ENCODE results near the gene PAPSS1. TPM values are rescaled to one million over a fixed set of nuclear protein-coding genes. Genes with fewer than 3 reads are reported as not detected.

The PAPSS1 gene
- total RNA-seq, 1 experiment from 2014 or later: 83.6 TPM

GRCh38 chr4:107586371-107586770 lies 133.7 kb downstream of the PAPSS1 start:
- Histone ChIP-seq H2BK120ac (ENCODE audit: low read depth, low read length, poor library complexity, severe bottlenecking) (no peak overlapping the region), H2BK12ac (ENCODE audit: insufficient read length, low read depth, low read length) (no peak overlapping the region), H4K5ac (ENCODE audit: insufficient read length, low read depth, low read length) (no peak overlapping the region), H4K8ac (replicated peaks; ENCODE audit: insufficient read length, low read depth, low read length) (no peak overlapping the region), H3K9me3 (ENCODE audit: control insufficient read depth, low read depth, low read length) (no peaks in the 10 kb centered on the region), H2AK5ac (ENCODE audit: insufficient read length, low read length) (no peak overlapping the region), H3K4me2 (ENCODE audit: insufficient read depth, insufficient read length, low read length) (no peak overlapping the region), H3K18ac (ENCODE audit: insufficient read length, low read depth, low read length) (no peak overlapping the region), H3K4ac (ENCODE audit: low read depth, low read length) (no peak overlapping the region), H3K27me3 (ENCODE audit: insufficient read depth, low read length) (no peaks in the 10 kb centered on the region), H2BK5ac (ENCODE audit: insufficient read length, low read length) (no peak overlapping the region), H3K4me1 (ENCODE audit: insufficient read depth, low read length) (no peaks in the 10 kb centered on the region), H3K79me1 (ENCODE audit: insufficient read depth, low read depth, low read length, poor library complexity, severe bottlenecking) (no peaks in the 10 kb centered on the region), H3T11ph (ENCODE audit: low read length) (no peak overlapping the region), H4K20me1 (ENCODE audit: control insufficient read depth, insufficient read depth, insufficient read length) (no peaks in the 10 kb centered on the region), H2BK15ac (ENCODE audit: low read depth, low read length) (no peak overlapping the region), H3K56ac (ENCODE audit: insufficient read length, low read depth, low read length) (no peak overlapping the region), H3K23ac (ENCODE audit: insufficient read length, low read depth, low read length) (no peak overlapping the region), H3K14ac (ENCODE audit: insufficient read depth, low read length) (no peak overlapping the region), H3K9ac (ENCODE audit: extremely low read depth, insufficient read length, low read length) (no peak overlapping the region), H4K91ac (ENCODE audit: insufficient read length, low read depth, low read length) (no peak overlapping the region), H3K79me2 (ENCODE audit: insufficient read depth, low read length) (no peaks in the 10 kb centered on the region), H2AFZ (ENCODE audit: low read length) (no peak overlapping the region), H2BK20ac (ENCODE audit: low read depth, low read length, poor library complexity, severe bottlenecking) (no peak overlapping the region), H3K23me2 (ENCODE audit: insufficient read length, low read depth, low read length, poor library complexity, severe bottlenecking) (no peaks in the 10 kb centered on the region), H3K27ac (ENCODE audit: insufficient read length, low read depth, low read length) (no peak overlapping the region)
- no peaks in the 10 kb centered on the region for H3K27me3 Mint-ChIP-seq (ENCODE audit: low read depth)
- H3K4me1 Mint-ChIP-seq: peaks cover 16 to 17% of the 10 kb centered on the region in 2 experiments
- peaks cover 0 to 16% (median 7%) of the 10 kb centered on the region in 3 experiments; a peak in 4 of 7 replicates for H3K36me3 Mint-ChIP-seq (ENCODE audit: insufficient read depth in 1 of 3, low read depth in 3 of 3)
- peaks cover 4 to 25% of the 10 kb centered on the region in 2 experiments; a peak in 3 of 5 replicates for H3K9me3 Mint-ChIP-seq
- peak overlapping the region in 1 of 3 experiments; percentile 30; a peak in 2 of 7 replicates for H3K27ac Mint-ChIP-seq
- DNase-seq: no peak
- no CpG with 5 or more reads among the region's 4 CpGs for WGBS (ENCODE audit: extremely low coverage, insufficient read length, low lambda C conversion rate)
- H3K4me3 Mint-ChIP-seq: no peak overlapping the region
- no peak for TF ChIP-seq CTCF (conservative IDR thresholded peaks at IDR 0.05)

Measured in H9 (cell line).